ENCODE measurements around the gene EML5.

DNA sequence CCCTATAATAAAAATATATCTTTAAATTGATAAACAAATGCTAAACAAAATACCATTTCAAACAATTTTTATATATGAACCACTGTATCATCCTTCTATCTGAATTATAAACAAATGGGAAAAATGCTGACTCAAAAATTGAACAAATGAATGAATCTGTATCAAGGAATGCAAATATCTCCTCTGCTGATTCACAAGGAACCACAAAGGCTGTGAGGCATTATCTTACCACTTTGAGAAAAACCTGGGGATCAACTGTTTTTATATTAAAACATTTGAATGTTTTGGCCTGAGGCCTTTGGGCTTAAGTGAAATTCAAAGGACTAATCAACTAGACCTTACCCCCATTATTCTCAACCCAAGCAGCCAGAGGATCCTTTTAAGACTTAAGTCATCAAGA lies 86.3 kb downstream of the EML5 start:
- TF ChIP-seq CTCF (conservative IDR thresholded peaks at IDR 0.05; ENCODE audit: low read depth, low read length) (no peak), EZH2phosphoT487 (IDR thresholded peaks at IDR 0.05; ENCODE audit: borderline replicate concordance, low read length) (no peak), EZH2 (IDR thresholded peaks at IDR 0.05; ENCODE audit: low read length, unreplicated experiment) (no peak)
